HepG2 (cell line): ENCODE results near the gene DGCR2. TPM values are rescaled to one million over a fixed set of nuclear protein-coding genes. Genes with fewer than 3 reads are reported as not detected.
"Not testable (repeated sequence)": the region's sequence is repeated elsewhere in the genome, so short reads cannot be mapped to it uniquely, and the experiment has no call there.

Experiments used
- ATAC-seq: fragments of 200-7000 bp; cut with Tn5 transposase; 3 replicates; pipeline ENCODE4 v1.9.1; 2020; ENCODE audit warnings: mild to moderate bottlenecking, moderate library complexity
- BruUV-seq: library from RNA; stranded (reverse); fragments of 400-500 nt; replicated peaks from 2 replicates; lab custom pipeline; 2021; lab: Mats Ljungman, UMichigan
- CTCF ChIA-PET: fragments of 300-600 bp; formaldehyde crosslinking; extraction: SDS; loops from one replicate; lab custom pipeline; 2021; ENCODE audit warnings: low total read pairs, inconsistent platforms, low intra/inter-chr PET ratio; lab: Yijun Ruan, JAX
- POLR2A ChIA-PET: fragments of 350-600 bp; sonication (Branson Sonifier 250); formaldehyde crosslinking; loops from one replicate; lab custom pipeline; 2020; ENCODE audit warnings: antibody characterized with exemption, inconsistent platforms; lab: Yijun Ruan, JAX
- DNase-seq: peaks from one replicate; pipeline ENCODE4 v3.0.0-alpha.2; 2015; ENCODE audit warnings: low spot score
- FAIRE-seq: peaks from 3 replicates; lab custom pipeline; 2011; peaks lifted over from hg19 to GRCh38; lab: Jason Lieb, UNC
- H2AFZ ChIP-seq: one replicate; pipeline ENCODE4 v1.6.1; 2011; ENCODE audit warnings: low read length, inconsistent platforms
- H3K27ac ChIP-seq: fragments of 300-600 bp; 3 replicates; pipeline ENCODE4 v1.8.0; 2011; ENCODE audit warnings: mixed run types, mild to moderate bottlenecking, mixed read lengths, low read length, inconsistent platforms; ENCODE audit not compliant: insufficient read depth; ENCODE audit errors: extremely low read length
- H3K27me3 ChIP-seq, 2 experiments: fragments of 200-600 bp in 1 of 2; 2 replicates in 1 of 2; 3 replicates in 1 of 2; pipeline versions ENCODE4 v1.6.0 to v1.8.0; 2011; ENCODE audit warnings: low read length in 2 of 2, mild to moderate bottlenecking in 2 of 2, moderate library complexity in 2 of 2, inconsistent platforms in 1 of 2; ENCODE audit not compliant: insufficient read depth in 2 of 2, control insufficient read depth in 1 of 2
- H3K36me3 ChIP-seq, 2 experiments: fragments of 200-600 bp in 1 of 2; replicated peaks in 1 of 2; 2 replicates in 1 of 2; 3 replicates in 1 of 2; pipeline versions ENCODE4 v1.5.1 to v1.8.0; 2011; ENCODE audit warnings: low read length in 2 of 2, inconsistent platforms in 1 of 2; ENCODE audit not compliant: insufficient read depth in 2 of 2, control insufficient read depth in 1 of 2
- H3K4me1 ChIP-seq: 2 replicates; pipeline ENCODE4 v1.5.1; 2012; ENCODE audit warnings: low read length, inconsistent platforms; ENCODE audit not compliant: insufficient read depth
- H3K4me2 ChIP-seq: 2 replicates; pipeline ENCODE4 v1.6.0; 2011; ENCODE audit warnings: low read depth, low read length, inconsistent platforms
- H3K4me3 ChIP-seq, 3 experiments: fragments of 200-600 bp in 1 of 3; sonication (generic), shearing (Covaris generic) in 1 of 3; replicated peaks in 1 of 3; 2 replicates each; pipeline ENCODE4 v1.5.1; 2011 to 2016; ENCODE audit warnings: low read length in 3 of 3, inconsistent platforms in 2 of 3, low read depth in 2 of 3, mild to moderate bottlenecking in 2 of 3, control low read depth in 1 of 3, mixed read lengths in 1 of 3; ENCODE audit not compliant: insufficient read depth in 1 of 3
- H3K79me2 ChIP-seq: one replicate; pipeline ENCODE4 v1.6.1; 2011; ENCODE audit warnings: low read length, inconsistent platforms; ENCODE audit not compliant: insufficient read depth
- H3K9ac ChIP-seq: 2 replicates; pipeline ENCODE4 v1.6.0; 2011; ENCODE audit warnings: mild to moderate bottlenecking, low read depth, low read length, inconsistent platforms; ENCODE audit not compliant: insufficient read depth
- H3K9me3 ChIP-seq: 2 replicates; pipeline ENCODE4 v1.5.1; 2012; ENCODE audit warnings: mild to moderate bottlenecking, low read length
- H4K20me1 ChIP-seq: 2 replicates; pipeline ENCODE4 v1.6.0; 2011; ENCODE audit warnings: inconsistent platforms, mild to moderate bottlenecking, low read length, moderate library complexity; ENCODE audit not compliant: insufficient read depth
- AGO2 ChIP-seq: fragments of 200-400 bp; formaldehyde crosslinking; optimal IDR thresholded peaks from 2 replicates; pipeline ENCODE3; 2017; ENCODE audit warnings: mild to moderate bottlenecking, low read depth, low read length, moderate library complexity
- AHDC1 ChIP-seq: sonication (generic); formaldehyde crosslinking; IDR thresholded peaks from 2 replicates; pipeline ENCODE4 v1.5.1; 2020; ENCODE audit warnings: mild to moderate bottlenecking, missing genetic modification reagents, borderline replicate concordance
- ERF ChIP-seq: IDR thresholded peaks from 2 replicates; pipeline ENCODE4 v1.6.1; 2018; ENCODE audit warnings: missing biosample characterization, missing genetic modification reagents
- HDAC2 ChIP-seq: sonication (generic); formaldehyde crosslinking; IDR thresholded peaks from 2 replicates; pipeline ENCODE4 v1.4.0; 2020; ENCODE audit warnings: missing genetic modification reagents
- HOXD1 ChIP-seq: sonication (generic); formaldehyde crosslinking; IDR thresholded peaks from 2 replicates; pipeline ENCODE4 v1.5.0; 2020; ENCODE audit warnings: missing genetic modification reagents
- KDM3A ChIP-seq: IDR thresholded peaks from 2 replicates; pipeline ENCODE4 v1.6.1; 2018; ENCODE audit warnings: low read depth, missing compliant biosample characterization
- MEIS1 ChIP-seq: sonication (generic); formaldehyde crosslinking; IDR thresholded peaks from 2 replicates; pipeline ENCODE4 v1.9.0; 2021; ENCODE audit warnings: mild to moderate bottlenecking, missing genetic modification reagents, moderate library complexity, borderline replicate concordance
- MEIS2 ChIP-seq: sonication (generic); formaldehyde crosslinking; IDR thresholded peaks from 2 replicates; pipeline ENCODE4 v1.9.0; 2021; ENCODE audit warnings: mild to moderate bottlenecking, missing genetic modification reagents
- TMF1 ChIP-seq: sonication (generic); formaldehyde crosslinking; IDR thresholded peaks from 2 replicates; pipeline ENCODE4 v1.8.1; 2022; ENCODE audit warnings: low read depth, missing genetic modification reagents
- ZNF510 ChIP-seq: sonication (generic); formaldehyde crosslinking; IDR thresholded peaks from 2 replicates; pipeline ENCODE4 v1.4.0; 2020; ENCODE audit warnings: low read depth, mild to moderate bottlenecking, missing genetic modification reagents
- ZNF720 ChIP-seq: sonication (generic); formaldehyde crosslinking; IDR thresholded peaks from 2 replicates; pipeline ENCODE4 v1.4.0; 2020; ENCODE audit warnings: missing genetic modification reagents
- ZSCAN12 ChIP-seq: sonication (generic); formaldehyde crosslinking; IDR thresholded peaks from 2 replicates; pipeline ENCODE4 v1.9.0; 2021; ENCODE audit warnings: mild to moderate bottlenecking, missing genetic modification reagents
- WGBS: methylation state at CpG from one replicate; pipeline ENCODE4 v1.1.6; 2017; ENCODE audit warnings: low lambda C conversion rate; 5-methylcytosine and 5-hydroxymethylcytosine counted together
- in situ Hi-C: cut with HindIII; loops from 2 replicates; pipeline ENCODE4 v1.10.0; 2017; ENCODE audit warnings: low pct_unique_long_range_greater_than_20kb; ENCODE audit not compliant: extremely low pct_ligation_motif_present
- intact Hi-C: fragments of 100-400 bp; cut with micrococcal nuclease; formaldehyde crosslinking; loops from one replicate; pipeline ENCODE4 v1.10.0; 2022; ENCODE audit not compliant: unreplicated experiment
- polyA plus RNA-seq, 8 experiments: library from polyadenylated mRNA; depleted of rRNA in 3 of 8; stranded (reverse) in 7 of 8; unstranded in 1 of 8; fragments of >200 nt; fragmentation: Illumina TruSeq in 4 of 8; extraction: Trizol in 4 of 8; gene quantifications; 2 replicates each; pipeline versions ENCODE4 v1.2.1 to v1.2.3, GENCODE V29; 2011 to 2016; ENCODE audit warnings: low read depth in 4 of 8, missing spikeins in 1 of 8, mixed read lengths in 1 of 8; ENCODE audit not compliant: insufficient read depth in 1 of 8
- total RNA-seq, 5 experiments: library from RNA; depleted of rRNA; stranded (reverse); fragments of >200 nt; fragmentation: Illumina TruSeq; extraction: Trizol; gene quantifications; 2 replicates each; pipeline ENCODE4 v1.2.3, GENCODE V29; 2016; ENCODE audit warnings: low read depth in 1 of 5

DGCR2 gene
- total and polyA plus RNA-seq, 2 of the 13 experiments (the other 11 are each of a cell fraction or from before 2014, with no cell fraction given) = 23.1 to 35.3 TPM

- no peak for TF ChIP-seq AHDC1
These were observed 42.5 kb downstream of the DGCR2 start (continued) for GRCh38 chr22:19079691-19080090.

- ChIA-PET POLR2A (no interaction called here), CTCF (no interaction called here)
- Histone ChIP-seq H3K9ac (no peak overlapping the region), H3K36me3 (peaks cover 1 to 29% of the 10 kb centered on the region in 2 experiments), H3K9me3 (no peaks in the 10 kb centered on the region), H3K4me1 (no peaks in the 10 kb centered on the region), H3K27ac (no peak overlapping the region), H3K4me2 (no peak overlapping the region), H3K4me3 (no peak overlapping the region), H3K79me2 (no peaks in the 10 kb centered on the region), H2AFZ (no peak overlapping the region), H4K20me1 (no peaks in the 10 kb centered on the region), H3K27me3 (no peaks in the 10 kb centered on the region; a peak in 1 of 5 replicates)
- no peak for ATAC-seq
- no peak for DNase-seq
- WGBS = 96% methylated on average over 1 of the region's 1 CpG
- intact Hi-C loops (no loop called here), in situ Hi-C loops (no loop called here)
- no peak for TF ChIP-seq ERF
- TF ChIP-seq HOXD1 (CRISPR knock-in tag) = no peak
- TF ChIP-seq ZNF510 = no peak
- TF ChIP-seq KDM3A = no peak
- TF ChIP-seq ZSCAN12 (CRISPR knock-in tag) = no peak
- TF ChIP-seq ZNF720 (CRISPR knock-in tag) = no peak
- no peak for TF ChIP-seq TMF1 (CRISPR knock-in tag)
- no peak for TF ChIP-seq AGO2
- TF ChIP-seq MEIS2 (CRISPR knock-in tag) = no peak
- no peak for TF ChIP-seq HDAC2 (CRISPR knock-in tag)
- no peak for TF ChIP-seq MEIS1 (CRISPR knock-in tag)
- BruUV-seq = no TSS peak
- FAIRE-seq = no peak
These were observed 46.8 kb downstream of the DGCR2 start for GRCh38 chr22:19075404-19075803.

GRCh38 chr22:19072853-19073252 lies 49.4 kb downstream of the DGCR2 start:
- in situ Hi-C loops, DNase-seq, ATAC-seq, H3K4me1 ChIP-seq, H3K9me3 ChIP-seq, H3K79me2 ChIP-seq, intact Hi-C loops, FAIRE-seq, H3K27ac ChIP-seq, BruUV-seq, H3K4me2 ChIP-seq, H4K20me1 ChIP-seq, POLR2A ChIA-PET, H3K9ac ChIP-seq, H3K4me3 ChIP-seq, H2AFZ ChIP-seq, CTCF ChIA-PET, H3K27me3 ChIP-seq: not testable (repeated sequence)
- peaks cover 9 to 41% of the 10 kb centered on the region in 2 experiments; a peak in 4 of 5 replicates for H3K36me3 ChIP-seq
